Keratinocyte (primary cell): Measurements from ENCODE around the gene JAZF1. TPM values are rescaled to one million over a fixed set of nuclear protein-coding genes. Genes with fewer than 3 reads are reported as not detected.

ENCODE experiments used
- DNase-seq: peaks from one replicate; pipeline ENCODE4 v3.0.0-alpha.2; 2011; ENCODE audit warnings: low read depth, missing footprints, low spot score
- FAIRE-seq: peaks from 2 replicates; lab custom pipeline; 2011; peaks lifted over from hg19 to GRCh38; lab: Jason Lieb, UNC
- H2AFZ ChIP-seq: 2 replicates; pipeline ENCODE4 v1.6.0; 2012; ENCODE audit warnings: low read length, control low read depth, inconsistent platforms; ENCODE audit not compliant: control insufficient read depth
- H3K27ac ChIP-seq: 2 replicates; pipeline ENCODE4 v1.5.1; 2011; ENCODE audit warnings: low read length; ENCODE audit not compliant: control insufficient read depth, insufficient read depth
- H3K27me3 ChIP-seq: 3 replicates; pipeline ENCODE4 v1.6.0; 2011; ENCODE audit warnings: low read length; ENCODE audit not compliant: control insufficient read depth, insufficient read depth; ENCODE audit errors: extremely low read depth
- H3K36me3 ChIP-seq, 2 experiments: 2 replicates in 1 of 2; 3 replicates in 1 of 2; pipeline ENCODE4 v1.5.1; 2011; ENCODE audit warnings: low read length in 2 of 2, mild to moderate bottlenecking in 1 of 2; ENCODE audit not compliant: control insufficient read depth in 2 of 2, insufficient read depth in 2 of 2; ENCODE audit errors: extremely low read depth in 1 of 2
- H3K4me1 ChIP-seq: 3 replicates; pipeline ENCODE4 v1.5.1; 2011; ENCODE audit warnings: low read length; ENCODE audit not compliant: control insufficient read depth, insufficient read depth; ENCODE audit errors: extremely low read depth
- H3K4me2 ChIP-seq: 3 replicates; pipeline ENCODE4 v1.6.0; 2011; ENCODE audit warnings: low read depth, low read length; ENCODE audit not compliant: control insufficient read depth, insufficient read depth; ENCODE audit errors: extremely low read depth
- H3K4me3 ChIP-seq, 3 experiments: fragments of 200-600 bp in 1 of 3; sonication (generic) in 1 of 3; 2 replicates in 2 of 3; 3 replicates in 1 of 3; pipeline ENCODE4 v1.5.1; 2011 to 2016; ENCODE audit warnings: low read length in 3 of 3, mild to moderate bottlenecking in 3 of 3, control low read depth in 2 of 3, inconsistent platforms in 1 of 3, low read depth in 1 of 3, mixed read lengths in 1 of 3, mixed run types in 1 of 3, moderate library complexity in 1 of 3; ENCODE audit not compliant: control insufficient read depth in 2 of 3, insufficient read depth in 2 of 3; ENCODE audit errors: extremely low read depth in 1 of 3
- H3K79me2 ChIP-seq: 2 replicates; pipeline ENCODE4 v1.6.0; 2012; ENCODE audit warnings: low read length; ENCODE audit not compliant: control insufficient read depth, insufficient read depth
- H3K9ac ChIP-seq: 3 replicates; pipeline ENCODE4 v1.6.0; 2011; ENCODE audit warnings: low read length; ENCODE audit not compliant: control insufficient read depth, insufficient read depth; ENCODE audit errors: extremely low read depth
- H3K9me1 ChIP-seq: 3 replicates; pipeline ENCODE4 v1.6.0; 2011; ENCODE audit warnings: low read length; ENCODE audit not compliant: control insufficient read depth, insufficient read depth; ENCODE audit errors: extremely low read depth
- H3K9me3 ChIP-seq: 2 replicates; pipeline ENCODE4 v1.5.1; 2012; ENCODE audit warnings: low read depth, low read length; ENCODE audit not compliant: control insufficient read depth
- H4K20me1 ChIP-seq: 3 replicates; pipeline ENCODE4 v1.6.0; 2011; ENCODE audit warnings: low read length; ENCODE audit not compliant: control insufficient read depth, insufficient read depth; ENCODE audit errors: extremely low read depth
- CTCF ChIP-seq, 3 experiments: IDR thresholded peaks in 1 of 3; conservative IDR thresholded peaks in 1 of 3; optimal IDR thresholded peaks in 1 of 3; 2 replicates in 2 of 3; 3 replicates in 1 of 3; pipeline versions ENCODE3 to v1.5.1; 2011; ENCODE audit warnings: low read length in 3 of 3, mild to moderate bottlenecking in 3 of 3, moderate library complexity in 2 of 3, control low read depth in 1 of 3, inconsistent platforms in 1 of 3; ENCODE audit not compliant: insufficient read depth in 2 of 3; ENCODE audit errors: extremely low read depth in 1 of 3
- EZH2 ChIP-seq: IDR thresholded peaks from one replicate; pipeline ENCODE4 v1.6.1; 2012; ENCODE audit warnings: inconsistent platforms, mild to moderate bottlenecking, low read length, moderate library complexity
- dilution Hi-C: fragments of 300-500 bp; cut with MboI; formaldehyde crosslinking; loops from one replicate; pipeline ENCODE4 v1.7.0; 2020; ENCODE audit warnings: low sequenced_read_pairs; ENCODE audit not compliant: extremely low pct_ligation_motif_present
- polyA plus RNA-seq, 5 experiments: library from polyadenylated mRNA; depleted of rRNA in 3 of 5; stranded (reverse) in 3 of 5; stranded (forward) in 1 of 5; unstranded in 1 of 5; fragments of >200 nt; gene quantifications; 1 replicate in 1 of 5; 2 replicates in 3 of 5; 3 replicates in 1 of 5; pipeline versions ENCODE4 v1.2.1 to v1.2.3, GENCODE V29; 2011 to 2012; ENCODE audit warnings: missing spikeins in 2 of 5, low read depth in 1 of 5, low replicate concordance in 1 of 5

JAZF1 gene
- polyA plus RNA-seq, 1 donor (not counting 4 experiments of a cell fraction or from before 2014, with no cell fraction given): 2.5 TPM

DNA sequence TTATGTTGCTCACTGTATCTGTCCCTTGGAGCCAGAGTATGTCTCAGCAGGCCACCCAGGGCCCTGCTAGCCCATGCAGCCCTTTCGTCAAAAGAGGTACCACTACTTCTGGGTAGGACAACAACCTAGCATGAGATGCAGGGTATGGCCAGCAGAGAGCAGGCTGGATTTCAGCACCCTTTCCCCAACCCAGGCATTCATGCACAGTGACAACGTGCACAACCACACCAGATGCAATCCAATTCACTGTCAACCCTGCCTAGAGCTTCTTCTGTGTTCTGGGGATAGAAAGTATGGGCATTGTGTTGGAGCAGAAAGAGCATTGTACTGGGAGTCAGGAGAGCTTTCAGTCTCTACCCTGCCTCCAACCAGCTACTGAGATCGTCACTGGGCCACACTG is 37.9 kb downstream of the JAZF1 start:
- TF ChIP-seq CTCF (optimal IDR thresholded peaks at IDR 0.05 in 1 of 3, IDR thresholded peaks at IDR 0.05 in 1 of 3, conservative IDR thresholded peaks at IDR 0.05 in 1 of 3; ENCODE audit: extremely low read depth in 1 of 3, insufficient read depth in 2 of 3, low read length in 3 of 3) (peak in 1 of 3 experiments; percentile 14), EZH2 (no peak)
- DNase-seq: no peak

GRCh38 chr7:28140979-28141378 is 39.6 kb downstream of the JAZF1 start:
- Histone ChIP-seq H3K4me1 (no peaks in the 10 kb centered on the region), H3K9me3 (no peaks in the 10 kb centered on the region), H3K79me2 (no peaks in the 10 kb centered on the region), H3K27ac (no peak overlapping the region), H3K27me3 (no peaks in the 10 kb centered on the region), H3K9ac (no peak overlapping the region), H3K9me1 (no peaks in the 10 kb centered on the region), H3K36me3 (no peaks in the 10 kb centered on the region), H2AFZ (no peak overlapping the region), H4K20me1 (no peaks in the 10 kb centered on the region), H3K4me3 (no peak overlapping the region), H3K4me2 (no peak overlapping the region)
- TF ChIP-seq EZH2 (no peak), CTCF (optimal IDR thresholded peaks at IDR 0.05 in 1 of 3, IDR thresholded peaks at IDR 0.05 in 1 of 3, conservative IDR thresholded peaks at IDR 0.05 in 1 of 3; ENCODE audit: extremely low read depth in 1 of 3, insufficient read depth in 2 of 3, low read length in 3 of 3) (no peak)
- no peak for FAIRE-seq
- DNase-seq: no peak
- dilution Hi-C loops: no loop called here

More for the DNA sequence above, 37.9 kb downstream of the JAZF1 start:
- Histone ChIP-seq H3K4me2 (no peak overlapping the region), H3K4me1 (no peaks in the 10 kb centered on the region), H4K20me1 (no peaks in the 10 kb centered on the region), H2AFZ (no peak overlapping the region), H3K36me3 (no peaks in the 10 kb centered on the region), H3K9me1 (no peaks in the 10 kb centered on the region), H3K79me2 (no peaks in the 10 kb centered on the region), H3K27me3 (no peaks in the 10 kb centered on the region), H3K9ac (no peak overlapping the region), H3K9me3 (no peaks in the 10 kb centered on the region), H3K27ac (no peak overlapping the region), H3K4me3 (no peak overlapping the region)
- no peak for FAIRE-seq
- dilution Hi-C loops: no loop called here
